H9 (cell line): ENCODE data around the gene CREB3L4. TPM values are rescaled to one million over a fixed set of nuclear protein-coding genes. Genes with fewer than 3 reads are reported as not detected.

Source experiments
- DNase-seq: peaks from one replicate; pipeline ENCODE4 v3.0.0-alpha.2; 2017
- H2AFZ ChIP-seq: one replicate; pipeline ENCODE4 v1.6.1; 2013; ENCODE audit warnings: mild to moderate bottlenecking, low read length, control low read depth, moderate library complexity
- H2AK5ac ChIP-seq: 2 replicates; pipeline ENCODE4 v1.6.1; 2013; ENCODE audit warnings: low read length, control low read depth, mixed read lengths; ENCODE audit not compliant: insufficient read length
- H2BK120ac ChIP-seq: one replicate; pipeline ENCODE4 v1.6.1; 2013; ENCODE audit warnings: low read depth, mild to moderate bottlenecking, low read length, control low read depth, inconsistent platforms; ENCODE audit not compliant: poor library complexity, severe bottlenecking
- H2BK12ac ChIP-seq: 2 replicates; pipeline ENCODE4 v1.6.1; 2013; ENCODE audit warnings: low read length, control low read depth, mixed read lengths, low read depth; ENCODE audit not compliant: insufficient read length
- H2BK15ac ChIP-seq: 2 replicates; pipeline ENCODE4 v1.6.1; 2013; ENCODE audit warnings: low read depth, low read length, control low read depth
- H2BK20ac ChIP-seq: one replicate; pipeline ENCODE4 v1.6.1; 2013; ENCODE audit warnings: low read depth, mild to moderate bottlenecking, low read length, control low read depth, inconsistent platforms; ENCODE audit not compliant: poor library complexity, severe bottlenecking
- H2BK5ac ChIP-seq: 2 replicates; pipeline ENCODE4 v1.6.1; 2013; ENCODE audit warnings: low read length, control low read depth, mixed read lengths; ENCODE audit not compliant: insufficient read length
- H3K14ac ChIP-seq: 2 replicates; pipeline ENCODE4 v1.6.1; 2013; ENCODE audit warnings: low read length, control low read depth; ENCODE audit not compliant: insufficient read depth
- H3K18ac ChIP-seq: 2 replicates; pipeline ENCODE4 v1.6.1; 2013; ENCODE audit warnings: low read depth, mild to moderate bottlenecking, mixed read lengths, low read length, control low read depth; ENCODE audit not compliant: insufficient read length
- H3K23ac ChIP-seq: 2 replicates; pipeline ENCODE4 v1.6.1; 2013; ENCODE audit warnings: low read length, control low read depth, mixed read lengths, low read depth; ENCODE audit not compliant: insufficient read length
- H3K23me2 ChIP-seq: 2 replicates; pipeline ENCODE4 v1.6.1; 2013; ENCODE audit warnings: low read depth, mild to moderate bottlenecking, mixed read lengths, low read length, control low read depth; ENCODE audit not compliant: insufficient read length, poor library complexity, severe bottlenecking
- H3K27ac ChIP-seq: 2 replicates; pipeline ENCODE4 v1.5.1; 2013; ENCODE audit warnings: low read length, control low read depth, mixed read lengths, low read depth; ENCODE audit not compliant: insufficient read length
- H3K27me3 ChIP-seq: 2 replicates; pipeline ENCODE4 v1.6.1; 2013; ENCODE audit warnings: low read length, control low read depth, inconsistent platforms; ENCODE audit not compliant: insufficient read depth
- H3K4ac ChIP-seq: 2 replicates; pipeline ENCODE4 v1.6.1; 2013; ENCODE audit warnings: low read depth, mild to moderate bottlenecking, control low read depth, inconsistent platforms, low read length, moderate library complexity
- H3K4me1 ChIP-seq: 2 replicates; pipeline ENCODE4 v1.6.1; 2013; ENCODE audit warnings: low read length, control low read depth, inconsistent platforms; ENCODE audit not compliant: insufficient read depth
- H3K4me2 ChIP-seq: 2 replicates; pipeline ENCODE4 v1.6.1; 2013; ENCODE audit warnings: low read length, control low read depth, mixed read lengths; ENCODE audit not compliant: insufficient read length, insufficient read depth
- H3K56ac ChIP-seq: 2 replicates; pipeline ENCODE4 v1.6.1; 2013; ENCODE audit warnings: low read depth, mild to moderate bottlenecking, mixed read lengths, low read length, control low read depth; ENCODE audit not compliant: insufficient read length
- H3K79me1 ChIP-seq: 2 replicates; pipeline ENCODE4 v1.6.1; 2013; ENCODE audit warnings: low read depth, mild to moderate bottlenecking, moderate library complexity, low read length, control low read depth, inconsistent platforms; ENCODE audit not compliant: insufficient read depth, poor library complexity, severe bottlenecking
- H3K79me2 ChIP-seq: 2 replicates; pipeline ENCODE4 v1.6.1; 2013; ENCODE audit warnings: low read length, control low read depth, inconsistent platforms; ENCODE audit not compliant: insufficient read depth
- H3K9ac ChIP-seq: 2 replicates; pipeline ENCODE4 v1.6.1; 2013; ENCODE audit warnings: low read length, control low read depth, mixed read lengths; ENCODE audit not compliant: insufficient read length; ENCODE audit errors: extremely low read depth
- H3K9me3 ChIP-seq: one replicate; pipeline ENCODE4 v1.6.1; 2013; ENCODE audit warnings: low read depth, low read length, inconsistent platforms; ENCODE audit not compliant: control insufficient read depth
- H3T11ph ChIP-seq: one replicate; pipeline ENCODE4 v1.6.1; 2013; ENCODE audit warnings: mild to moderate bottlenecking, low read length, control low read depth, inconsistent platforms
- H4K20me1 ChIP-seq: one replicate; pipeline ENCODE4 v1.6.1; 2013; ENCODE audit not compliant: control insufficient read depth, insufficient read length, insufficient read depth
- H4K5ac ChIP-seq: 2 replicates; pipeline ENCODE4 v1.6.1; 2013; ENCODE audit warnings: low read depth, mild to moderate bottlenecking, mixed read lengths, low read length, control low read depth; ENCODE audit not compliant: insufficient read length
- H4K8ac ChIP-seq: replicated peaks from 2 replicates; pipeline ENCODE4 v1.6.1; 2013; ENCODE audit warnings: low read length, control low read depth, mixed read lengths, low read depth; ENCODE audit not compliant: insufficient read length
- H4K91ac ChIP-seq: 2 replicates; pipeline ENCODE4 v1.6.1; 2013; ENCODE audit warnings: low read depth, mild to moderate bottlenecking, moderate library complexity, mixed read lengths, low read length, control low read depth; ENCODE audit not compliant: insufficient read length
- H3K27ac Mint-ChIP-seq, 3 experiments: 2 replicates in 2 of 3; 3 replicates in 1 of 3; pipeline ENCODE4 v1.8.0; 2020 to 2021; ENCODE audit warnings: mixed read lengths in 3 of 3, mild to moderate bottlenecking in 1 of 3, moderate library complexity in 1 of 3
- H3K27me3 Mint-ChIP-seq: 2 replicates; pipeline ENCODE4 v1.8.0; 2021; ENCODE audit warnings: low read depth, mild to moderate bottlenecking, moderate library complexity, mixed read lengths
- H3K36me3 Mint-ChIP-seq, 3 experiments: 2 replicates in 2 of 3; 3 replicates in 1 of 3; pipeline ENCODE4 v1.8.0; 2020 to 2021; ENCODE audit warnings: low read depth in 3 of 3, mixed read lengths in 3 of 3; ENCODE audit not compliant: insufficient read depth in 1 of 3
- H3K4me1 Mint-ChIP-seq, 2 experiments: 2 replicates each; pipeline ENCODE4 v1.8.0; 2020; ENCODE audit warnings: mixed read lengths in 2 of 2
- H3K4me3 Mint-ChIP-seq, 2 experiments: 2 replicates in 1 of 2; 3 replicates in 1 of 2; pipeline ENCODE4 v1.8.0; 2020 to 2021; ENCODE audit warnings: mild to moderate bottlenecking in 2 of 2, mixed read lengths in 2 of 2, moderate library complexity in 1 of 2
- H3K9me3 Mint-ChIP-seq, 2 experiments: 2 replicates in 1 of 2; 3 replicates in 1 of 2; pipeline ENCODE4 v1.8.0; 2020; ENCODE audit warnings: mild to moderate bottlenecking in 2 of 2, mixed read lengths in 2 of 2, moderate library complexity in 1 of 2
- WGBS: extraction: QIAGEN DNeasy Blood & Tissue Kit; methylation state at CpG from one replicate; pipeline ENCODE4 v1.1.7; 2013; ENCODE audit warnings: missing lambda C conversion rate, low lambda C conversion rate, mixed read lengths; ENCODE audit not compliant: insufficient read length; ENCODE audit errors: extremely low coverage; 5-methylcytosine and 5-hydroxymethylcytosine counted together
- total RNA-seq: library from RNA; stranded (reverse); gene quantifications from 2 replicates; pipeline ENCODE4 v1.2.1, GENCODE V29; 2021
- TF ChIP-seq, protein P1 (sequence below): fragments of 200-600 bp; sonication (generic); conservative IDR thresholded peaks from 3 replicates; pipeline ENCODE4 v1.8.0; 2021; ENCODE audit warnings: antibody characterized with exemption, mild to moderate bottlenecking

The CREB3L4 gene
- total RNA-seq, 1 experiment from 2014 or later = 27.6 TPM

DNA sequence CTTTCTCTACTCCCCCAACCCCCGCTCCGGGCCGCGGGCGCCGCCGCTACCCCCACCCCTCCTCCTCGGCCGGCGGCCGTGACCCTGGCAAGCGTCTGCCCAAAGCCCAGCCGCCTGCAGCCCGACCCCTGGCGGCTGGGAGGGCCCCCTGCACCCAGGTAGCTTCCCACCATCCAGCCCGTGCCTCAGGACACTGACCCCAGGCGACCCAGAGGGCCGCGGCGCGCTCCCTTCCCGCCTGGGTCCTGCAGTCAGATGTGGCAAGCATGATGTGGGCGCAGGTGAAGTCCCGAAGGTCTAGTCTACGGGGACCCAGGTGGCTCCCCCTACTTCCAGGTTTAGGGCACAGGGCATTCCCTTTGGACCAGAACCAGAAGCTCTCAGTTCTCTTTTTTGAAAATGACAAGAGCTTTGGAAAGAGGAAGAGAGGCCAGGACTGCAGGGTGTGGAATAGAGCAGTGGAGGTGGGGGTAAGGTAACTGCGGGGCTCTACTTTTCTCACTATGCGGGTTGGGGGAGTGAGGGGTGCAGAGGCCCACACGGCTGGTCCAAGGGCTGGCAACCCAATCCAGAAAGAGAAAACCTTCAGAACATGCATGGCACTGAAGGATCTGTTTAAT lies 21.0 kb upstream of the CREB3L4 start, which contains the start of gene DENND4B:
Gene DENND4B, minus strand, starts transcription at position 97 of the 620 bp plus-strand sequence. CDS start 2,344 bp downstream, outside the sequence.
- DNase-seq = peak; percentile 94
- Mint-ChIP-seq H3K4me3 (peak within 1 kb of the TSS; percentile 82 to 93), H3K4me1 (peaks cover 10 to 17% of the 10 kb centered on the region in 2 experiments), H3K27me3 (no peaks in the 10 kb centered on the region), H3K9me3 (no peaks in the 10 kb centered on the region), H3K36me3 (peaks cover 14 to 57% (median 44%) of the 10 kb centered on the region in 3 experiments), H3K27ac (peak within 1 kb of the TSS; percentile 64 to 94 (median 83); a peak in 6 of 7 replicates)
- Histone ChIP-seq H2BK12ac (no peak within 1 kb of the TSS), H3K27me3 (no peaks in the 10 kb centered on the region), H3K9me3 (no peaks in the 10 kb centered on the region), H3K56ac (no peak within 1 kb of the TSS), H4K91ac (no peak within 1 kb of the TSS), H3K23ac (no peak within 1 kb of the TSS), H3K14ac (peak within 1 kb of the TSS; percentile 75), H4K8ac (no peak within 1 kb of the TSS), H4K20me1 (peaks cover 2% of the 10 kb centered on the region), H3K4ac (no peak within 1 kb of the TSS), H3T11ph (no peak within 1 kb of the TSS), H2BK20ac (no peak within 1 kb of the TSS), H4K5ac (no peak within 1 kb of the TSS), H3K4me1 (no peaks in the 10 kb centered on the region; the same call in 1 of the 2 replicates), H3K79me2 (no peaks in the 10 kb centered on the region), H3K4me2 (peak within 1 kb of the TSS; percentile 52), H2AFZ (no peak within 1 kb of the TSS), H2BK15ac (no peak within 1 kb of the TSS), H2BK120ac (no peak within 1 kb of the TSS), H2BK5ac (no peak within 1 kb of the TSS), H3K79me1 (peaks cover 3% of the 10 kb centered on the region), H2AK5ac (no peak within 1 kb of the TSS), H3K18ac (no peak within 1 kb of the TSS), H3K9ac (peak within 1 kb of the TSS; percentile 61), H3K23me2 (peaks cover 5% of the 10 kb centered on the region), H3K27ac (no peak within 1 kb of the TSS)
- TF ChIP-seq, protein P1, sequence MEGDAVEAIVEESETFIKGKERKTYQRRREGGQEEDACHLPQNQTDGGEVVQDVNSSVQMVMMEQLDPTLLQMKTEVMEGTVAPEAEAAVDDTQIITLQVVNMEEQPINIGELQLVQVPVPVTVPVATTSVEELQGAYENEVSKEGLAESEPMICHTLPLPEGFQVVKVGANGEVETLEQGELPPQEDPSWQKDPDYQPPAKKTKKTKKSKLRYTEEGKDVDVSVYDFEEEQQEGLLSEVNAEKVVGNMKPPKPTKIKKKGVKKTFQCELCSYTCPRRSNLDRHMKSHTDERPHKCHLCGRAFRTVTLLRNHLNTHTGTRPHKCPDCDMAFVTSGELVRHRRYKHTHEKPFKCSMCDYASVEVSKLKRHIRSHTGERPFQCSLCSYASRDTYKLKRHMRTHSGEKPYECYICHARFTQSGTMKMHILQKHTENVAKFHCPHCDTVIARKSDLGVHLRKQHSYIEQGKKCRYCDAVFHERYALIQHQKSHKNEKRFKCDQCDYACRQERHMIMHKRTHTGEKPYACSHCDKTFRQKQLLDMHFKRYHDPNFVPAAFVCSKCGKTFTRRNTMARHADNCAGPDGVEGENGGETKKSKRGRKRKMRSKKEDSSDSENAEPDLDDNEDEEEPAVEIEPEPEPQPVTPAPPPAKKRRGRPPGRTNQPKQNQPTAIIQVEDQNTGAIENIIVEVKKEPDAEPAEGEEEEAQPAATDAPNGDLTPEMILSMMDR = peak; percentile 96
- WGBS = no CpG with 5 or more reads among the region's 28 CpGs
